Measurements from ENCODE around the gene GDPD3. TPM values are rescaled to one million over a fixed set of nuclear protein-coding genes. Genes with fewer than 3 reads are reported as not detected.

Gene GDPD3
- total RNA-seq, 1 donor from 2014 or later = 1.8 TPM

DNA sequence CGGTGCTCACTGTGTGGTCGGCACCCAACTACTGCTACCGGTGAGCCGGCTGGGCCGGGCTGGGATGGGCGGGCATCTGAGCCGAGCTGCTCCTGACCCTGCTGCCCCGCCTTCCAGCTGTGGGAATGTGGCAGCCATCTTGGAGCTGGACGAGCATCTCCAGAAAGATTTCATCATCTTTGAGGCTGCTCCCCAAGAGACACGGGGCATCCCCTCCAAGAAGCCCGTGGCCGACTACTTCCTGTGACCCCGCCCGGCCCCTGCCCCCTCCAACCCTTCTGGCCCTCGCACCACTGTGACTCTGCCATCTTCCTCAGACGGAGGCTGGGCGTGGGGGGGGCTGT lies 28.5 kb downstream of the GDPD3 start:
- H4K20me1 ChIP-seq (ENCODE audit: insufficient read depth, low read length) = peaks cover 37% of the 10 kb centered on the region
- H3K79me2 ChIP-seq (ENCODE audit: insufficient read depth, low read length) = peaks cover 28% of the 10 kb centered on the region
- peaks cover 4% of the 10 kb centered on the region for H3K4me1 Mint-ChIP-seq (ENCODE audit: low read depth, unreplicated experiment)
- no peaks in the 10 kb centered on the region for H3K9me3 ChIP-seq (ENCODE audit: insufficient read depth, low read depth, low read length)
- H3K27me3 Mint-ChIP-seq (ENCODE audit: low read depth, unreplicated experiment) = no peaks in the 10 kb centered on the region
- H3K27me3 ChIP-seq (ENCODE audit: insufficient read depth, low read length) = no peaks in the 10 kb centered on the region
- no peak overlapping the region for H3K27ac Mint-ChIP-seq (ENCODE audit: unreplicated experiment)
- H3K36me3 ChIP-seq (ENCODE audit: insufficient read depth, low read length) = peaks cover 12% of the 10 kb centered on the region
- no peak overlapping the region for H3K9ac ChIP-seq (ENCODE audit: low read length)
- H3K36me3 Mint-ChIP-seq (ENCODE audit: low read depth, unreplicated experiment) = peaks cover 31% of the 10 kb centered on the region
- H3K27ac ChIP-seq (ENCODE audit: low read depth, low read length) = no peak overlapping the region
- TF ChIP-seq, protein P1, sequence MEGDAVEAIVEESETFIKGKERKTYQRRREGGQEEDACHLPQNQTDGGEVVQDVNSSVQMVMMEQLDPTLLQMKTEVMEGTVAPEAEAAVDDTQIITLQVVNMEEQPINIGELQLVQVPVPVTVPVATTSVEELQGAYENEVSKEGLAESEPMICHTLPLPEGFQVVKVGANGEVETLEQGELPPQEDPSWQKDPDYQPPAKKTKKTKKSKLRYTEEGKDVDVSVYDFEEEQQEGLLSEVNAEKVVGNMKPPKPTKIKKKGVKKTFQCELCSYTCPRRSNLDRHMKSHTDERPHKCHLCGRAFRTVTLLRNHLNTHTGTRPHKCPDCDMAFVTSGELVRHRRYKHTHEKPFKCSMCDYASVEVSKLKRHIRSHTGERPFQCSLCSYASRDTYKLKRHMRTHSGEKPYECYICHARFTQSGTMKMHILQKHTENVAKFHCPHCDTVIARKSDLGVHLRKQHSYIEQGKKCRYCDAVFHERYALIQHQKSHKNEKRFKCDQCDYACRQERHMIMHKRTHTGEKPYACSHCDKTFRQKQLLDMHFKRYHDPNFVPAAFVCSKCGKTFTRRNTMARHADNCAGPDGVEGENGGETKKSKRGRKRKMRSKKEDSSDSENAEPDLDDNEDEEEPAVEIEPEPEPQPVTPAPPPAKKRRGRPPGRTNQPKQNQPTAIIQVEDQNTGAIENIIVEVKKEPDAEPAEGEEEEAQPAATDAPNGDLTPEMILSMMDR (IDR thresholded peaks at IDR 0.05; ENCODE audit: insufficient read depth, low read depth, low read length) = no peak
- TF ChIP-seq EZH2 (IDR thresholded peaks at IDR 0.05; ENCODE audit: insufficient read depth, low read length) = no peak
- H3K4me1 ChIP-seq (ENCODE audit: insufficient read depth, low read length) = no peaks in the 10 kb centered on the region
- H2AFZ ChIP-seq (ENCODE audit: low read depth, low read length) = no peak overlapping the region
- FAIRE-seq = no peak
- no peak for DNase-seq (ENCODE audit: low read depth)
- no peaks in the 10 kb centered on the region for H3K9me3 Mint-ChIP-seq (ENCODE audit: unreplicated experiment)
- no peak overlapping the region for H3K4me3 ChIP-seq (ENCODE audit: insufficient read depth, low read depth, low read length)
- no peak overlapping the region for H3K4me3 Mint-ChIP-seq (ENCODE audit: unreplicated experiment)
- no peak overlapping the region for H3K4me2 ChIP-seq (ENCODE audit: low read length)

DNA sequence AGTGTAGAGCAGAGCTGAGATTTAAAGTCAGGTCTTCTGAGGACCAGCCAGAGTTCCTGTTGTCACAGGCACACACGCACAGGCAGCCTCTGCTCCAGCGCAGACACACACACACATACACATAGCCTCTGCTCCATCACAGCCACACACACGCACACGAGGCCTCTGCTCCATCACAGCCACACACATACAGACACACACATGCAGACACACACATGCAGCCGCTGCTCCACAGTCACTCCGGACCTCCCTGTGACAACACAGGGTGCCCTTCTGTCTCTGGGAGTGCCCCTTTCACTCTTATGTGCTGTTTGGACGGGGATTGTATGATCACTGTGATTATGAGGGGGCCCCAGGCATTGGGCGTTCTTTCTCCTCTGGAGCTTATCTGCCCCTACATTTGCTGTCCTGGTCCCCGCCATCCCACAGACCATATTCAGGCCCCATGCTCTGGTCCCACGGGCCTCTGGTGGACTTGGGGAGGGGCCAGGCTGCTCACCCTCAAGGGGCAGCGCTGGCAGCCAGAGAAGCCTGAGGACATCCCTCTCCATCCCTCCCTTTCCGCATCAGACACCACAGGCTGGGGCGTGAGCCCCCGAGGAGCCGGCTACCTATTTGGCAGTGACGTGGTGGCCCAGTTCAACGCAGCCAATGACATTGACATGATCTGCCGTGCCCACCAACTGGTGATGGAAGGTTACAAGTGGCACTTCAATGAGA lies 29.1 kb downstream of the GDPD3 start:
- Histone ChIP-seq H3K4me1 (ENCODE audit: insufficient read depth, low read length) (no peaks in the 10 kb centered on the region), H3K27me3 (ENCODE audit: insufficient read depth, low read length) (no peaks in the 10 kb centered on the region), H3K9me3 (ENCODE audit: insufficient read depth, low read depth, low read length) (no peaks in the 10 kb centered on the region), H3K4me2 (ENCODE audit: low read length) (no peak overlapping the region), H3K9ac (ENCODE audit: low read length) (no peak overlapping the region), H3K4me3 (ENCODE audit: insufficient read depth, low read depth, low read length) (no peak overlapping the region), H2AFZ (ENCODE audit: low read depth, low read length) (no peak overlapping the region), H3K79me2 (ENCODE audit: insufficient read depth, low read length) (peaks cover 34% of the 10 kb centered on the region), H4K20me1 (ENCODE audit: insufficient read depth, low read length) (peaks cover 42% of the 10 kb centered on the region), H3K27ac (ENCODE audit: low read depth, low read length) (no peak overlapping the region), H3K36me3 (ENCODE audit: insufficient read depth, low read length) (peaks cover 16% of the 10 kb centered on the region)
- no peak for TF ChIP-seq EZH2 (IDR thresholded peaks at IDR 0.05; ENCODE audit: insufficient read depth, low read length)
- TF ChIP-seq, protein P1 (IDR thresholded peaks at IDR 0.05; ENCODE audit: insufficient read depth, low read depth, low read length) = no peak
- DNase-seq (ENCODE audit: low read depth) = no peak
- Mint-ChIP-seq H3K4me1 (ENCODE audit: low read depth, unreplicated experiment) (peaks cover 2% of the 10 kb centered on the region), H3K36me3 (ENCODE audit: low read depth, unreplicated experiment) (peaks cover 33% of the 10 kb centered on the region), H3K27me3 (ENCODE audit: low read depth, unreplicated experiment) (no peaks in the 10 kb centered on the region), H3K27ac (ENCODE audit: unreplicated experiment) (no peak overlapping the region), H3K9me3 (ENCODE audit: unreplicated experiment) (no peaks in the 10 kb centered on the region), H3K4me3 (ENCODE audit: unreplicated experiment) (no peak overlapping the region)
- no peak for FAIRE-seq
